T-helper 17 cell (primary cell): ENCODE results near the gene EVI5. TPM values are rescaled to one million over a fixed set of nuclear protein-coding genes. Genes with fewer than 3 reads are reported as not detected.
"Not testable (repeated sequence)": the region's sequence is repeated elsewhere in the genome, so short reads cannot be mapped to it uniquely, and the experiment has no call there.

Experiments used
- ATAC-seq: fragments of 150-1000 bp; cut with Tn5 transposase; 2 replicates; pipeline ENCODE4 v1.10.0; 2021; ENCODE audit warnings: mild to moderate bottlenecking, moderate library complexity
- DNase-seq, 3 donors: peaks; one replicate each; pipeline versions ENCODE4 v3.0.0 to v3.0.0-alpha.2; 2020 to 2021
- H3K9me3 ChIP-seq: one replicate; pipeline ENCODE4 v1.7.0; 2013; ENCODE audit warnings: low read length, mild to moderate bottlenecking; ENCODE audit not compliant: control insufficient read depth, poor library complexity, severe bottlenecking
- H3K27ac Mint-ChIP-seq: one replicate; pipeline ENCODE4 v1.8.0; 2022; ENCODE audit warnings: mild to moderate bottlenecking, moderate library complexity, mixed read lengths
- H3K27me3 Mint-ChIP-seq: one replicate; pipeline ENCODE4 v1.8.0; 2022; ENCODE audit warnings: mixed read lengths
- H3K36me3 Mint-ChIP-seq: one replicate; pipeline ENCODE4 v1.8.0; 2022; ENCODE audit warnings: low read depth, mixed read lengths
- H3K4me1 Mint-ChIP-seq: one replicate; pipeline ENCODE4 v1.8.0; 2022; ENCODE audit warnings: mild to moderate bottlenecking, mixed read lengths
- H3K4me3 Mint-ChIP-seq: one replicate; pipeline ENCODE4 v1.8.0; 2022; ENCODE audit warnings: mild to moderate bottlenecking, moderate library complexity, mixed read lengths
- total RNA-seq, 4 donors: library from RNA in 2 of 4; stranded (reverse) in 2 of 4; gene quantifications; one replicate each; pipeline ENCODE4 v1.2.3 and lab custom pipeline; 2022 to 2026

EVI5 gene
- total RNA-seq, 2 donors from 2014 or later = 0.70 to 0.80 TPM

DNA sequence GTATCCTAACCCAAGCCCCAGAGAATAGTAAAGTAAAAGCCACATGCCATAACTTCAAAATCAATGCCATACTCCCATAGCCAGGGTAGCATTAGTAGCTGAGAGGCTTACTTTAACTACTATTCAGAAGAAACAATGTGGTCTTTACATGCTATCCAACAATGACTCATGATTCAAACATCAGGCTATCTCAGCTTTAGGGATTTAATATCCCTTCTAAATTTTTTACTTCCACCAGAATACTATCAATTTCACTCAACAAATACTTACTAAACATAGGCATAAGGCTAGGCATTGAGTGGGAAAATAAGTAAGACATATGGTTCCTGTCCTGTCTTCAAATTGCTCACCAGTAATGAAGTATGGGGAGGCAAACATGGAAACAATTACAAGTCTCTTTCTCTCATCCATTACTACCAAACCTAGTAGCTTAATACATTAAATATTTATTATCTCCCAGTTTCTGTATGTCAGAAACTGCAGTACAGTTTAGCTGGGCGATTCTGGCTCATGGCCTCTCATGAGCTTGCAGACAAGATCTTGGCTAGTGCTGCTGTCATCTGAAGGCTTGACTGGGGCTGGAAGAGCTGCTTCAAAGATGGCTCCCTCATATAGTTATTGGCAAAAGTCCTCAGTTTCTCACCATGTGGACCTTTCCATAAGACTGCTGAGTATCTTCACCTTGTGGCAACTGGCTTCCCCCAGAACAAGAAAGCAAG, 30.7 kb downstream of the EVI5 start:
- Mint-ChIP-seq H3K27ac (no peak overlapping the region), H3K36me3 (no peaks in the 10 kb centered on the region)
- no peak for DNase-seq

DNA sequence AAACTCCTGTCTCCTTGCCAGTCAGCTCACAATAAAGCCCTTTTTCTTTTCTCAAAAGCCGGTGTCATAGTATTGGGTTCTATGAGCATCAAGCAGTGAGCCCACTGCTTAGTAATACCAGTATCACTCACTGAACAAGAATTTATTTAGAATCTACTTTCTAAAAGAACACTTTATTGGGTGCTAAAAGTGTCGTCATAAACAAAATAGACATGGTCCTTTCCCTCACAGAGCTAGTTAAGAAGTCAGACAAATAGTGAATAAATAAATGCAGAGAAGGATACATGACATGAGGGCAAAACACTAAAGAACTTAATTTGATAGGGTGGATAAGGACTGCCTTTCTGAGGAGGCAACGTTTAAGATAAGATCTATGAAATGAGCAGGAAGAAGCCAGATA, 32.2 kb downstream of the EVI5 start:
- H3K27ac Mint-ChIP-seq = no peak overlapping the region
- DNase-seq (no peak), ATAC-seq (no peak)
- H3K4me3 Mint-ChIP-seq = no peak overlapping the region
- no peaks in the 10 kb centered on the region for H3K9me3 ChIP-seq
- peaks cover 12% of the 10 kb centered on the region for H3K27me3 Mint-ChIP-seq
- H3K36me3 Mint-ChIP-seq = no peaks in the 10 kb centered on the region
- H3K4me1 Mint-ChIP-seq = no peaks in the 10 kb centered on the region

More for the DNA sequence above, 30.7 kb downstream of the EVI5 start:
- Mint-ChIP-seq H3K4me1 (no peaks in the 10 kb centered on the region), H3K27me3 (peaks cover 20% of the 10 kb centered on the region), H3K4me3 (no peak overlapping the region)
- ATAC-seq = no peak
- H3K9me3 ChIP-seq = no peaks in the 10 kb centered on the region

DNA sequence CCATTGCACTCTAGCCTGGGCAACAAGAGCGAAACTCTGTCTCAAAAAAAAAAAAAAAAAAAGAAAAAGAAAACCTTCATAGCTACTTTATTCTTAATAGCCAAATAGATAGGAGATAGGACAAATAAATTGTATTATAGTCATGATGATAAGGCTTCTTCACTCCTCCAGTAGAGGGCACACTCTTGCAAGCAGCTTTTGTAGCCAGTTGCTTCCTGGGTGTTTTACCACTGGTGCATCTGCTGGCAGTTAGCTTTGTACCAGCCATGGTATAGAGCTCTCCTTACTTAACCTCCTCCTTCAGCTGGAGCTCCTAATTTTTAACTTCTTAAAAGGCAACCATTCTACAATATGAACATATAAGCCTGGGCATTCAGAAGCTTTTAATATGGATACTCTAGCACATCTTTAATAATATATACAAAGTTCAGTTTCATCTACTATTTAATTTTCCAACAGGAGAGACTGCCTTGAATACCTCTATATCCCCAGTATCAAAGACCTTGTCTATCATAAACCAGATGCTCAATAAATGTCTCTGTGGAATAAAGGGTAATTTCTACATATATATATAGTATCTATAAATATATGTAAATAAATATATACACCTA, 35.8 kb downstream of the EVI5 start:
- H3K36me3 Mint-ChIP-seq = no peaks in the 10 kb centered on the region
- H3K27me3 Mint-ChIP-seq = peaks cover 12% of the 10 kb centered on the region

DNA sequence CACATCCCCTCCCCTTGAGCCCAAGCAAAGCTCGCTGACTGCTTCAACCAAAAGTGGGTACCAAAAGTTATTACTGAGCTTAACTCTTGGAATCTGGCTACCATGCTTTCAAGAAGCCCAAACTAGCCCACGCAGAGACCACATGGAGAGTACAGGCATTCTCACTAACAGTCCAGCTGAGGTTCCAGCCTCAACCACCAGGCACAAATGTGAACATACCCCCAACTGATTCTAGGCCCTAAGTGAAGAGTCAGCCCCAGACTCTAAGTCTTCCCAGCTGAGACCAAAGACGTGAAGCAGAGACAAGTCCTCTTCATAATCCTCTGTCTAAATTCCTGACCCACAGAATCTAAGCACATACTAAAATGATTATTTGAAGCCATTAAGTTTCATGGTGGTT, 36.8 kb downstream of the EVI5 start:
- no peaks in the 10 kb centered on the region for H3K9me3 ChIP-seq
- H3K27ac Mint-ChIP-seq = no peak overlapping the region
- H3K4me1 Mint-ChIP-seq = no peaks in the 10 kb centered on the region
- peaks cover 14% of the 10 kb centered on the region for H3K27me3 Mint-ChIP-seq
- H3K36me3 Mint-ChIP-seq = no peaks in the 10 kb centered on the region
- H3K4me3 Mint-ChIP-seq = no peak overlapping the region
- no peak for DNase-seq
- no peak for ATAC-seq

More for the DNA sequence above, 35.8 kb downstream of the EVI5 start:
- H3K4me1 Mint-ChIP-seq = no peaks in the 10 kb centered on the region
- H3K9me3 ChIP-seq = no peaks in the 10 kb centered on the region
- peak in 1 of 3 donors; percentile 8 for DNase-seq
- no peak overlapping the region for H3K4me3 Mint-ChIP-seq
- H3K27ac Mint-ChIP-seq = no peak overlapping the region
- ATAC-seq = peak; percentile 77

DNA sequence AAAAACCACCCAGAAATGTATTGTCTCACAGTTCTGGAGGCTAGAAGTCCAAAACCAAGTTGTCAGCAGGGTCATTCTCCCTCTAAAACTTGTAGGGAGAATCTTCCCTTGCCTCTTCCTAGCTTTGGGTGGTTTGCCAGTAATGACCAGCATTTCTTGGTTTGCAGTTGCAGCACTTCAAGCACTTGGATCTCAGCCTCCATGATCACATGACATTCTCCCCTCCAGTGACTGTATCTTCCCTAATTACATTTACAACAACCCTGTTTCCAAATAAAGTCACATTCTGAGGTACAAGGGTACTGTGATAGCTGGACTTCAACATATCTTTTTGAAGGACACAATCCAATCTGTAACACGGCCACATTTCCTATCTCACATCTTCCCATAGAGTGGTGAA, 37.2 kb downstream of the EVI5 start:
- H3K36me3 Mint-ChIP-seq = no peaks in the 10 kb centered on the region
- DNase-seq = no peak

DNA sequence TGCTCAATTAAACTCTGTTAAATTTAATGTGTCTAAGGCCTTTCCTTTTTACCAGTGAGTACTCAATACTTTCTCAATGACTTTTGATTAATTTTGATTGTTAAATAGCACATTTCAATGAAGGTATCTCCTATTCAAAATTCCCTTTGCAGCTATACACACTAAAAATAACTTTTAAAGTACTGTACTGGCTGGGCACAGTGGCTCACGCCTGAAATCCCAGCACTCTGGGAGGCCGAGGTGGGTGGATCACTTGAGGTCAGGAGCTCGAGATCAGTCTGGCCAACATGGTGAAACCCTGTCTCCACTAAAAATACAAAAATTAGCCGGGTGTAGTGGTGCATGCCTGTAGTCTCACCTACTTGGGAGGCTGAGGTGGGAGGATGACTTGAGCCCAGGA, 38.7 kb downstream of the EVI5 start:
- H3K9me3 ChIP-seq, H3K4me3 Mint-ChIP-seq, DNase-seq, H3K4me1 Mint-ChIP-seq, H3K27ac Mint-ChIP-seq, H3K36me3 Mint-ChIP-seq, ATAC-seq: not testable (repeated sequence)
- peaks cover 12% of the 10 kb centered on the region for H3K27me3 Mint-ChIP-seq

More for the DNA sequence above, 37.2 kb downstream of the EVI5 start:
- peaks cover 17% of the 10 kb centered on the region for H3K27me3 Mint-ChIP-seq
- H3K27ac Mint-ChIP-seq = no peak overlapping the region
- no peak for ATAC-seq
- H3K4me1 Mint-ChIP-seq = no peaks in the 10 kb centered on the region
- H3K9me3 ChIP-seq = no peaks in the 10 kb centered on the region
- no peak overlapping the region for H3K4me3 Mint-ChIP-seq

DNA sequence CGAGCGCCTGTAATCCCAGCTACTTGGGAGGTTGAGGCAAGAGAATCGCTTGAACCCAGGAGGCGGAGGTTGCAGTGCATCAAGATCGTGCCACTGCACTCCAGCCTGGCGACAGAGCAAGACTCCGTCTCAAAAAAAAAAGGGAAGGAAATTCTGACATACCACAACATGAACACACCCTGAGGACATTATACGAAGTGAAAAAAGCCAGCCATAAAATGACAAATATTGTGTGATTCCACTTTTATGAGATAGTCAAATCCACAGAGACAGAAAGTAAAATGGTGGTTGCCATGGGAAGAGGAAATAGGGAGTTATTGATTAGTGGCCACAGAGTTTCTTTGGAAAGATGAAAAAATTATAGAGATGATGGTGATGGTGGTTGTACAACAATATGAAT, 41.7 kb downstream of the EVI5 start:
- ATAC-seq (no peak), DNase-seq (no peak)
- Mint-ChIP-seq H3K27ac (no peak overlapping the region), H3K36me3 (no peaks in the 10 kb centered on the region), H3K4me1 (no peaks in the 10 kb centered on the region), H3K27me3 (peaks cover 11% of the 10 kb centered on the region), H3K4me3 (no peak overlapping the region)
- no peaks in the 10 kb centered on the region for H3K9me3 ChIP-seq

DNA sequence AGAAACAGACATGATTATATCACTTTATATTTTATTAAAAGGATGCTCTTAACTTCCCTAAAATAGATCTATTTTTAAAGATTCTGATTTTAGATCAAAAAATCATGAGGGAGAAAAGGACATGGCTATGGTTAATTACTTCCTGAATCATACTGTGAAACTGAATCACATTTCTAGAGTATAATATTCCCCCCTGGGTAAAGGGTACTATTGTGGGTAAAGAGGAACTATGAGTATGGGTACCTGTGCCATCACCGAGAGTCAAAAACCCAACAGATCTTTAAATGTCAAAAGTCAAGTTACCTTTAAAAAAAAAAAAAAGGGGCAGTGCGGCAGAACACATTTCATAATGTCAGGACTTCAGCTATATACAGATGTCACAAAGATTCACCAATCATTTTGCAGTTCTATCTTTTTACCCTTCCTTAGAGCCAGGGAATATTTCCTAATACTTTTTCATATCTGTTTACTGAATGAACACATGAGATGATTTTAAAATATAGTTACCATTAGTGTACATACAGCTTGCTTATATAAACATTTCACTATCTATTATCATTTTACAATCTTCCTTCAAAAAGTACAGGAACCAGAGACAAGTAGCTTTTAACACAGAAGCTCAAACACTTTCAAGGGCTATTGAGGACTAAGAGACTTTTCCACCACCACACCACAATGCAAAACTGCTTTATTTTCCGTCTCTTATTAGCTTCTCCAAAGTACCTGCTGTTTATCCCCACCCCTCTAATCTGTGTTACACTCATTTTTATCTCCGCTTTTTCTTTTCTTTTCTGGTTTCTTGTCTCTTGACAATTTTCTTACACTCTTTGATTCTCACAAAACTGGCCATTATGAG, 45.0 kb downstream of the EVI5 start:
- no peaks in the 10 kb centered on the region for H3K36me3 Mint-ChIP-seq
- no peak overlapping the region for H3K27ac Mint-ChIP-seq
- DNase-seq = no peak
- no peaks in the 10 kb centered on the region for H3K4me1 Mint-ChIP-seq
- H3K4me3 Mint-ChIP-seq = peak overlapping the region; percentile 49
- H3K9me3 ChIP-seq = no peaks in the 10 kb centered on the region
- no peak for ATAC-seq
- H3K27me3 Mint-ChIP-seq = peaks cover 16% of the 10 kb centered on the region

DNA sequence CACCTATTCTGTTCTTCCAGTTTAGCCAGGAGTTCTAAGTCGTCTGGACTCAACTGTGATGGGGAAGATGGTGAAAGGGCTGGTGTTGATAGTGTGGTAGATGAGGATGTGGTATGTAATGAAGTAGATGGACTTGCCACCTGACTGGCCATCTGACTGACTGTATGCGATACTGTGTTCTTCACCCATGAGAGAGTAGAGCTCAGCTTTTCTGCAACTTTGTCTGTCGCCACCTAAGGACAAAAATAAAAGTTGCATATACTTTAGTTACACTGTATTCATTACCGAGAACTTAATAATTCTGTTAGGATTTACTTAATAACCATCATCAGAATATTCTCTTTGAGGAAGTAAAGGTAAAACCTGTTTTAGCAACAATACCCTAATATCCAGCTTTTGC, 48.5 kb downstream of the EVI5 start:
- DNase-seq (no peak), ATAC-seq (no peak)
- Mint-ChIP-seq H3K27ac (no peak overlapping the region), H3K36me3 (peaks cover 2% of the 10 kb centered on the region), H3K4me3 (no peak overlapping the region), H3K4me1 (no peaks in the 10 kb centered on the region), H3K27me3 (peaks cover 11% of the 10 kb centered on the region)
- H3K9me3 ChIP-seq = no peaks in the 10 kb centered on the region

DNA sequence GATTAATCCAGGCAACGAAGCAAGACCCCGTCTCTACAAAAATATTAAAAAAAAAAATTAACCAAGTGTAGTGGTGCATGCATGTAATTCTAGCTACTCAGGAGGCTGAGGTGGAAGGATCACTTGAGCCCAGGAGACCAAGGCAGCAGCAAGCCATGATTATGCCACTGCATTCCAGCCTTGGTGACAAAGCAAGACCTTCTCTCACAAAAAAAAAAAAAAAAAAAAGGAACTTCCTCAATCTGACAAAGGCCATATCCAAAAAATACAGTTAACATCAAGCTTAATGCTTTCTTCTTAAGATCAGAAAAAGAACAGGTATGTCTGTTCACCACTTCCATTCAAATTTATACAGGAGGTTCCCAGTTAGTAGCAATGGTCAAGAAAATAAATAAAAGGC, 54.4 kb downstream of the EVI5 start:
- no peaks in the 10 kb centered on the region for H3K27me3 Mint-ChIP-seq
- peaks cover 4% of the 10 kb centered on the region for H3K36me3 Mint-ChIP-seq
- no peak for ATAC-seq
- H3K27ac Mint-ChIP-seq = no peak overlapping the region
- H3K4me3 Mint-ChIP-seq = no peak overlapping the region
- no peaks in the 10 kb centered on the region for H3K9me3 ChIP-seq
- no peak for DNase-seq
- no peaks in the 10 kb centered on the region for H3K4me1 Mint-ChIP-seq

DNA sequence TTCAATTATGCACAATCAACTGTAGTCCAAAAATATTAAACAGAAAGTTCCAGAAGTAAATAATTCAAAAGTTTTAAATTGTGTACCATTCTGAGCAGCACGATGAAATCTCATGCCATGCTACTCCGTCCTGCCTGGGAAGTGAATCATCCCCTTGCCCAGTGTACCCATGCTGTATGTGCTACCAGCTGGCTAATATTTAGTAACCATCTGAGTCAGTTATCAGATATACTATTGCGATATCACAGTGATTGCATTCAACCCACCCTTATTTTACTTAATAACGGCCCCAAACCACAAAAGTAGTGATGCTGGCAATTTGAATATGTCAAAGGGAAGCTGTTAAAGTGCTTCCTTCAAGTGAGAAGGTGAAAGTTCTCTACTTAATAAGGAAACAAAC, 56.2 kb downstream of the EVI5 start:
- H3K9me3 ChIP-seq = no peaks in the 10 kb centered on the region
- peaks cover 4% of the 10 kb centered on the region for H3K36me3 Mint-ChIP-seq
- ATAC-seq (no peak), DNase-seq (no peak)
- H3K27ac Mint-ChIP-seq = no peak overlapping the region
- no peak overlapping the region for H3K4me3 Mint-ChIP-seq
- no peaks in the 10 kb centered on the region for H3K27me3 Mint-ChIP-seq
- no peaks in the 10 kb centered on the region for H3K4me1 Mint-ChIP-seq

DNA sequence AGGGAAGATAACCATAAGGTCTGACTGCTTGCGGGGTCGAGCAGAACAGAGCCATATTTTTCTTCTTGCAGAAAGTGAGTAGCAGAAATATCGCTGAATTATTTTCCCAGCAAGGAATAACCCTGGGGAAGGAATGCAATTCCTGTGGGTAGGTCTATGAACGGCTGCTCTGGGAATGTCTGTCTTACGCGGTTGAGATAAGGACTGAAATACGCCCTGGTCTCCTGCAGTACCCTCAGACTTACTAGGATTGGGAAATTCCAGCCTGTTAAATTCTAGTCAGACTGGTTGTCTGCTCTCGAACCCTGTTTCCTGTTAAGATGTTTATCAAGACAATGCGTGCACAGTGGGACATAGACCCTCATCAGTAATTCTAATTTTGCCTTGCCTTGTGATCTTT, 61.2 kb downstream of the EVI5 start:
- not testable (repeated sequence) for ATAC-seq

DNA sequence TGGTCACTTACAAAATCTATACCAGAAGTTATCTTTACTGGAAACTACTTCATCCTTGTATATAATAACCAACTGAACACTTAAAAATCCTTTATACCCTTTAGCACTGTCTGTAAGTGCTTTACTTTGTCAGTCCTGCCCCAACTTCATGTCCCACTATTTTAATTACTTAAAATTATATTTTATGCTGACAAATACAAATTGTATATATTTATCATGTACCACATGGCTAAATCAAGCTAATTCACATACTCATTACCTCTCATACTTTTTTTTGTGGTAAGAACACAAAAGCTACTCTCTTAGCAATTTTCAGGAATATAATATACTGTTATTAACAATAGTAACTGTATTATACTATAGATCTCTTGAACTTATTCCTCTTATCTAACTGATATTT, 63.0 kb downstream of the EVI5 start:
- DNase-seq = no peak
- Mint-ChIP-seq H3K4me3 (no peak overlapping the region), H3K4me1 (no peaks in the 10 kb centered on the region), H3K27me3 (no peaks in the 10 kb centered on the region), H3K27ac (no peak overlapping the region), H3K36me3 (no peaks in the 10 kb centered on the region)
- ATAC-seq = no peak
- H3K9me3 ChIP-seq = no peaks in the 10 kb centered on the region

More for the DNA sequence above, 61.2 kb downstream of the EVI5 start:
- not testable (repeated sequence) for H3K27me3 Mint-ChIP-seq, H3K4me3 Mint-ChIP-seq, H3K27ac Mint-ChIP-seq, DNase-seq, H3K9me3 ChIP-seq, H3K36me3 Mint-ChIP-seq, H3K4me1 Mint-ChIP-seq
